ENCODE data around the gene PGAM5. TPM values are rescaled to one million over a fixed set of nuclear protein-coding genes. Genes with fewer than 3 reads are reported as not detected.

The PGAM5 gene
- polyA plus RNA-seq (2013, experiment 1 of 2), result 33.9 TPM
- polyA plus RNA-seq (2013, experiment 2 of 2), result 34.5 TPM

DNA sequence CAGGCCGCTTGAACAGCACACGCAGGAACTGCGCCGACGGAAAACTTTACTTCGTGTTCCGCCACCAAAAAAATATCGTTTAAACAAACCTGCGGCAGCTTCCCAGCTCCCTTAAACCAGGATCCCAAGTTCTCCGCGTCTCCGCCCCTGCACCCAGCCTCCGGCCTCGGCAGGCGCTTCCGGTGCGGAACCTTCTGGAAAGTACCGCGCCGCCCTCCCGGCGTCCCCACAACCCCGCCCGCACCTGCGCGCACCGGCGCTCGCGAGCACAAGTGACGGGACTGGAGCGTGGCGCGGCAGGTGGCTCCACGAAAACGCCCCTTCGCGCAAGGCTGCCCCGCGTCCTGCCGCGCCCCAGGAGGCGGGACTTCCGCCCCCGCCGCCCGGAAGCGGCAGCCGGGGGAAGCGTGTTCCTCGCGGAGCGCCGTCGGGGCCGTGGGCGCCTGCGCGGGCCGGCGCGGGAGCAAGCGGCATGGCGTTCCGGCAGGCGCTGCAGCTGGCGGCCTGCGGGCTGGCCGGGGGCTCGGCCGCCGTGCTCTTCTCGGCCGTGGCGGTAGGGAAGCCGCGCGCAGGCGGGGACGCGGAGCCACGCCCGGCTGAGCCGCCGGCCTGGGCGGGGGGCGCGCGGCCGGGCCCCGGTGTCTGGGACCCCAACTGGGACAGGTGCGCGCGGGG lies at the start of gene PGAM5:
Gene PGAM5 (plus strand): TSS at position 438 of the 675 bp plus-strand sequence. CDS start 35 bp downstream, at position 473.
- peak; percentile 75 for DNase-seq (ENCODE audit: low spot score)
- Histone ChIP-seq H4K91ac (ENCODE audit: low read depth, low read length, poor library complexity) (no peak within 1 kb of the TSS), H2BK120ac (ENCODE audit: low read depth, low read length) (no peak within 1 kb of the TSS), H4K8ac (ENCODE audit: low read depth, low read length) (no peak within 1 kb of the TSS), H3K23ac (ENCODE audit: low read depth, low read length, poor library complexity) (peak within 1 kb of the TSS; percentile 99), H3K4me3 (ENCODE audit: low read length in 2 of 2) (peak within 1 kb of the TSS; percentile 81 to 95), H3K9me3 (replicated peaks in 1 of 2; ENCODE audit: control insufficient read depth in 2 of 2, insufficient read depth in 1 of 2, low read depth in 1 of 2, low read length in 2 of 2) (peaks cover 0 to 2% of the 10 kb centered on the region in 2 donors), H3K27me3 (ENCODE audit: control insufficient read depth in 3 of 3, insufficient read depth in 3 of 3, low read depth in 1 of 3, low read length in 3 of 3) (no peaks in the 10 kb centered on the region), H2BK5ac (ENCODE audit: low read length) (peak within 1 kb of the TSS; percentile 62), H2BK15ac (ENCODE audit: low read length) (peak within 1 kb of the TSS; percentile 26), H3K4me1 (ENCODE audit: control insufficient read depth in 2 of 2, insufficient read depth in 1 of 2, low read depth in 1 of 2, low read length in 2 of 2) (peaks cover 0 to 2% of the 10 kb centered on the region in 2 donors), H3K36me3 (replicated peaks in 1 of 2; ENCODE audit: control insufficient read depth in 2 of 2, insufficient read depth in 2 of 2, low read length in 2 of 2) (peaks cover 8 to 29% of the 10 kb centered on the region in 2 donors), H3K27ac (replicated peaks; ENCODE audit: low read length) (peak within 1 kb of the TSS; percentile 71), H3K4ac (ENCODE audit: low read length) (no peak within 1 kb of the TSS), H2AK5ac (ENCODE audit: low read depth, low read length) (peak within 1 kb of the TSS; percentile 70), H3K14ac (ENCODE audit: low read length) (peak within 1 kb of the TSS; percentile 39), H3K9ac (ENCODE audit: low read depth, low read length, poor library complexity) (peak within 1 kb of the TSS; percentile 94), H3K79me1 (ENCODE audit: low read depth, low read length) (peaks cover 6% of the 10 kb centered on the region), H3K18ac (ENCODE audit: low read length) (peak within 1 kb of the TSS; percentile 96), H3K4me2 (ENCODE audit: insufficient read depth, low read length, poor library complexity, severe bottlenecking) (peak within 1 kb of the TSS; percentile 69), H2BK12ac (ENCODE audit: low read length) (no peak within 1 kb of the TSS), H2AFZ (ENCODE audit: low read length) (peak within 1 kb of the TSS; percentile 100)
- no CpG with 5 or more reads among the region's 94 CpGs for WGBS, 2 donors (ENCODE audit: extremely low coverage in 2 of 2, insufficient read length in 2 of 2, insufficient replicate concordance in 1 of 2)

DNA sequence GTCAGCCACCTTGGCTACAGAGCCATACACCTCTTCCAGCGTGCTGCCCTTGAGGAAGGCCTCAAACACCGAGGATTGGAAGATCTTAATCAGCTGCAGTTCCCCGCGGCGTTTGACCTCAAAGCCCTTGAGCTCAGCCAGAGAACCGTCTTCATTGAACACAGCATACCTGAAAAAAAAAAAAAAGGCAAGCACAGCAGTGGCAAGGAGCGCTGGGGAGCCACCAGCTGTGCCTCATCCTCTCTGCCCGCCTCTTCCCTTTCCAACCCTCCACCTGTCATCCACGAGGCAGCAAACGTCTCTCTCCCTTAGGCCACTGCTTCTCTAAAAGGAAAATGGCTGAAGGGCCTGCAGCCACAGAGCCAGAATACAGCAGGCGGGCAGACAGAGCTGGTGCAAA lies 49.6 kb upstream of the PGAM5 start:
- Histone ChIP-seq H3K4ac (ENCODE audit: low read length) (no peak overlapping the region), H3K4me2 (ENCODE audit: insufficient read depth, low read length, poor library complexity, severe bottlenecking) (no peak overlapping the region), H3K27me3 (ENCODE audit: control insufficient read depth in 3 of 3, insufficient read depth in 3 of 3, low read depth in 1 of 3, low read length in 3 of 3) (no peaks in the 10 kb centered on the region), H3K23ac (ENCODE audit: low read depth, low read length, poor library complexity) (no peak overlapping the region), H2BK15ac (ENCODE audit: low read length) (no peak overlapping the region), H2BK5ac (ENCODE audit: low read length) (no peak overlapping the region), H3K79me1 (ENCODE audit: low read depth, low read length) (peaks cover 4% of the 10 kb centered on the region), H3K4me1 (ENCODE audit: control insufficient read depth in 2 of 2, insufficient read depth in 1 of 2, low read depth in 1 of 2, low read length in 2 of 2) (no peaks in the 10 kb centered on the region), H3K18ac (ENCODE audit: low read length) (no peak overlapping the region), H4K8ac (ENCODE audit: low read depth, low read length) (no peak overlapping the region), H3K27ac (replicated peaks; ENCODE audit: low read length) (no peak overlapping the region), H3K9ac (ENCODE audit: low read depth, low read length, poor library complexity) (no peak overlapping the region), H2AFZ (ENCODE audit: low read length) (no peak overlapping the region), H2AK5ac (ENCODE audit: low read depth, low read length) (no peak overlapping the region), H2BK12ac (ENCODE audit: low read length) (no peak overlapping the region), H2BK120ac (ENCODE audit: low read depth, low read length) (no peak overlapping the region), H3K14ac (ENCODE audit: low read length) (no peak overlapping the region), H3K9me3 (replicated peaks in 1 of 2; ENCODE audit: control insufficient read depth in 2 of 2, insufficient read depth in 1 of 2, low read depth in 1 of 2, low read length in 2 of 2) (peaks cover 0 to 3% of the 10 kb centered on the region in 2 donors), H3K4me3 (ENCODE audit: low read length in 2 of 2) (no peak overlapping the region), H3K36me3 (replicated peaks in 1 of 2; ENCODE audit: control insufficient read depth in 2 of 2, insufficient read depth in 2 of 2, low read length in 2 of 2) (peaks cover 78 to 99% of the 10 kb centered on the region in 2 donors), H4K91ac (ENCODE audit: low read depth, low read length, poor library complexity) (no peak overlapping the region)
- no peak for DNase-seq (ENCODE audit: low spot score)
- no CpG with 5 or more reads among the region's 11 CpGs for WGBS, 2 donors (ENCODE audit: extremely low coverage in 2 of 2, insufficient read length in 2 of 2, insufficient replicate concordance in 1 of 2)

DNA sequence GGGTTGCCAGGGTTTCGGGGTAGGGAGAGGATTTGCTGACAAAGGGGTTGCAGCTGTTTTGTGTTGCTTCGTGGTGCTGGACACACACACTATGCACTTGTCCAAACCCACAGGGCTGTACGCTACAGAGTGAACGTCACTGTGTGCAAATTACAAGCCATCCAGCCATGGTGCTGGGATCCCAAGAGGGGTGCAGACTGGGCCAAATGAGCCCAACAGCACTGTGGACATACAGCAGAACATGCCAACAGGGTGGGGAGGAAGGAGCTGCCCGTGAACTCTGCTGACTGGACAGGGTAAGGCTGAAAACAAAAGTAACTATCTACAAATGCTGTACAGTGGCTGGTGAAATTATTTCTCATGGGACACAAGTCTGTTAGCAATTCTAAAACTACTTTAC lies 48.7 kb upstream of the PGAM5 start:
- Histone ChIP-seq H2AFZ (ENCODE audit: low read length) (no peak overlapping the region), H3K36me3 (replicated peaks in 1 of 2; ENCODE audit: control insufficient read depth in 2 of 2, insufficient read depth in 2 of 2, low read length in 2 of 2) (peaks cover 84 to 100% of the 10 kb centered on the region in 2 donors), H3K4me3 (ENCODE audit: low read length in 2 of 2) (no peak overlapping the region), H2BK12ac (ENCODE audit: low read length) (no peak overlapping the region), H3K18ac (ENCODE audit: low read length) (no peak overlapping the region), H3K4ac (ENCODE audit: low read length) (no peak overlapping the region), H2AK5ac (ENCODE audit: low read depth, low read length) (no peak overlapping the region), H3K79me1 (ENCODE audit: low read depth, low read length) (peaks cover 4% of the 10 kb centered on the region), H4K91ac (ENCODE audit: low read depth, low read length, poor library complexity) (no peak overlapping the region), H3K9me3 (replicated peaks in 1 of 2; ENCODE audit: control insufficient read depth in 2 of 2, insufficient read depth in 1 of 2, low read depth in 1 of 2, low read length in 2 of 2) (peaks cover 0 to 3% of the 10 kb centered on the region in 2 donors), H3K14ac (ENCODE audit: low read length) (no peak overlapping the region), H3K4me1 (ENCODE audit: control insufficient read depth in 2 of 2, insufficient read depth in 1 of 2, low read depth in 1 of 2, low read length in 2 of 2) (no peaks in the 10 kb centered on the region), H3K9ac (ENCODE audit: low read depth, low read length, poor library complexity) (no peak overlapping the region), H2BK15ac (ENCODE audit: low read length) (no peak overlapping the region), H2BK120ac (ENCODE audit: low read depth, low read length) (no peak overlapping the region), H3K23ac (ENCODE audit: low read depth, low read length, poor library complexity) (no peak overlapping the region), H3K27ac (replicated peaks; ENCODE audit: low read length) (no peak overlapping the region), H2BK5ac (ENCODE audit: low read length) (no peak overlapping the region), H3K4me2 (ENCODE audit: insufficient read depth, low read length, poor library complexity, severe bottlenecking) (no peak overlapping the region), H4K8ac (ENCODE audit: low read depth, low read length) (no peak overlapping the region), H3K27me3 (ENCODE audit: control insufficient read depth in 3 of 3, insufficient read depth in 3 of 3, low read depth in 1 of 3, low read length in 3 of 3) (no peaks in the 10 kb centered on the region)
- no CpG with 5 or more reads among the region's 5 CpGs for WGBS, 2 donors (ENCODE audit: extremely low coverage in 2 of 2, insufficient read length in 2 of 2, insufficient replicate concordance in 1 of 2)
- DNase-seq (ENCODE audit: low spot score), result no peak

DNA sequence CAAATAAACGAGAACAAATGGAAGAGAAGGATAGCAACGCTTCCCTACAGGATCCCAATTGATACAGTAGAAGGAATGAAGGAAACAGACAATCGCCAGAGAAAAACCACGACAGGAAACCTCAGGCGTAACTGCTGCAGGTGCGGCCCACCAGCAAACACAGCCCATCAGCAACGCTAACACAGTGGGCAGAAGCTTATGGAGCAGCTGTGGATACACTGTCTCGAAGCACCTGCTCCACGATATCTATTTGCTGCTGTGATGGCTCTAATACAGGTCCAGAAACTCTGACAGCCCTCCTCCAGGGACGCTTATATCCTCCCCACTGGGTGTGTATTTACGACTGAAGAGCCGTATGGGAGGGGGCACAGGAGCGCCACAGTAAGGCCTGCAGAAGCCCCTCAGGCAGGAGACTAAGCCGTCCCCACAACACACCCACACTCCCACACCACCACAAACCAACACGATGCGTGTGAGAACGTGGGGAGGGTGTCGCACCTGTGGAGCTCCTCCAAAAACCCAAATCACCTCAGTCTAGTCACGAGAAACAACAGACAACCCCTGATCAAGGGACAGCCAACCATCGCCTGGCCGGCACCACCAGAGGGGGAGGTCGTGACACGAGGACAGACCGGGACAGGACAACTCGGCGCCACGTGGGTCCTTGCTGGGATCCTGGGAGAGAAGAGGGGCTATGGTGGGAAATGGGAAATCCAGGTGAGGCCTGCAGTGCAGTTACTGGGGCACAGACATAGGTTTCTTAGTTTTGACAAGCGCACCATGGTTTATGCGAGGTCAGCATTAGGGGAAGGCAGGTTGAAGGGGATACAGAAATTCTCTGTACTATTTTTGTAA lies 47.5 kb upstream of the PGAM5 start:
- Histone ChIP-seq H3K14ac (ENCODE audit: low read length) (no peak overlapping the region), H3K18ac (ENCODE audit: low read length) (no peak overlapping the region), H4K8ac (ENCODE audit: low read depth, low read length) (no peak overlapping the region), H3K4me1 (ENCODE audit: control insufficient read depth in 2 of 2, insufficient read depth in 1 of 2, low read depth in 1 of 2, low read length in 2 of 2) (no peaks in the 10 kb centered on the region), H2AK5ac (ENCODE audit: low read depth, low read length) (no peak overlapping the region), H3K9me3 (replicated peaks in 1 of 2; ENCODE audit: control insufficient read depth in 2 of 2, insufficient read depth in 1 of 2, low read depth in 1 of 2, low read length in 2 of 2) (peaks cover 0 to 2% of the 10 kb centered on the region in 2 donors), H3K9ac (ENCODE audit: low read depth, low read length, poor library complexity) (no peak overlapping the region), H3K4me3 (ENCODE audit: low read length in 2 of 2) (peak overlapping the region in 1 of 2 donors; percentile 49), H3K23ac (ENCODE audit: low read depth, low read length, poor library complexity) (no peak overlapping the region), H2BK12ac (ENCODE audit: low read length) (no peak overlapping the region), H2BK5ac (ENCODE audit: low read length) (no peak overlapping the region), H4K91ac (ENCODE audit: low read depth, low read length, poor library complexity) (no peak overlapping the region), H3K4me2 (ENCODE audit: insufficient read depth, low read length, poor library complexity, severe bottlenecking) (no peak overlapping the region), H3K36me3 (replicated peaks in 1 of 2; ENCODE audit: control insufficient read depth in 2 of 2, insufficient read depth in 2 of 2, low read length in 2 of 2) (peaks cover 82 to 99% of the 10 kb centered on the region in 2 donors), H3K27me3 (ENCODE audit: control insufficient read depth in 3 of 3, insufficient read depth in 3 of 3, low read depth in 1 of 3, low read length in 3 of 3) (no peaks in the 10 kb centered on the region), H3K4ac (ENCODE audit: low read length) (no peak overlapping the region), H3K79me1 (ENCODE audit: low read depth, low read length) (peaks cover 4% of the 10 kb centered on the region), H2BK15ac (ENCODE audit: low read length) (no peak overlapping the region), H2AFZ (ENCODE audit: low read length) (no peak overlapping the region), H3K27ac (replicated peaks; ENCODE audit: low read length) (no peak overlapping the region), H2BK120ac (ENCODE audit: low read depth, low read length) (no peak overlapping the region)
- WGBS, 2 donors (ENCODE audit: extremely low coverage in 2 of 2, insufficient read length in 2 of 2, insufficient replicate concordance in 1 of 2), result no CpG with 5 or more reads among the region's 29 CpGs
- DNase-seq (ENCODE audit: low spot score), result no peak
